ENCODE measurements around the gene DPF3. TPM values are rescaled to one million over a fixed set of nuclear protein-coding genes. Genes with fewer than 3 reads are reported as not detected.
A peak's percentile ranks its signal among the peaks of the same experiment; 100 is the strongest.

DPF3 gene
- total and polyA plus RNA-seq, 9 of the 15 experiments (the other 6 are each of a cell fraction or from before 2014, with no cell fraction given), result 0.21 to 4.9 (median 1.2) TPM

DNA sequence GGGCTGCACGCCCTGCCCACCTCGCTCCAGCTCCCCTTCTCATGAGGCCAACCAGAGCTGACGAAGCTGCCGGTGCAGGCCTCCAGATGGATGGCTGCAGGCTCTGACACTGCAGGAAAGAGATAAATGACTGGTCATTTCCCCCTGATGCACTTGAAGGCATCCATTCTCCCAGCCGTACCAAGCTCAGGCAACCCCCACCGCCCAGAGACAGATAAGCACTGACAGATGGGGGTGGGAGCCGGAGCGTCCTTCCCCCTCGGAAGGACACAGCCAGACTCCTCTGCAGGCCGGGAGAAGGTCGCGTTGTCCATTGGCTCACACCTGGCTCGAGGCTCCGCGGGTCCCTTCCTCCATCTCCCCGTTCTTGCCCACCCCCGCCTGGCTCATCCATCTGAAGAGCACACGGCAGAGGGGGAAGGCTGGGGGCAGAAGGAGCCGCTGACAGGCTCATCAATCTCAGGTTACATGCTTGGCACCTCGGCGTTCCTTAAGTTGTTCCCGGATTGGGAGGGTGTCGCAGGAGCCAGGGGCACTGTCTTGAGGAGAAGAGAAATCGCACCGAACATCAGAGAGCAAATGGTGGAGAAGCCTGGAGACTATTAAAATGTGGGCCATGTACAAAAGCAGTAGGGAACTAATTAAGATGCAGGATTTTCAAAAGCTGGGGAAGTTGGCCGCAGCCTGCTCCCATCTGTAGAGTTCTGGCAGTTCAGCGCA is 151.6 kb downstream of the DPF3 start (continued):
- TF ChIP-seq SREBF2 (CRISPR knock-in tag; IDR thresholded peaks at IDR 0.05), result no peak
- TF ChIP-seq, protein P1, sequence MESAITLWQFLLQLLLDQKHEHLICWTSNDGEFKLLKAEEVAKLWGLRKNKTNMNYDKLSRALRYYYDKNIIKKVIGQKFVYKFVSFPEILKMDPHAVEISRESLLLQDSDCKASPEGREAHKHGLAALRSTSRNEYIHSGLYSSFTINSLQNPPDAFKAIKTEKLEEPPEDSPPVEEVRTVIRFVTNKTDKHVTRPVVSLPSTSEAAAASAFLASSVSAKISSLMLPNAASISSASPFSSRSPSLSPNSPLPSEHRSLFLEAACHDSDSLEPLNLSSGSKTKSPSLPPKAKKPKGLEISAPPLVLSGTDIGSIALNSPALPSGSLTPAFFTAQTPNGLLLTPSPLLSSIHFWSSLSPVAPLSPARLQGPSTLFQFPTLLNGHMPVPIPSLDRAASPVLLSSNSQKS (CRISPR knock-in tag; IDR thresholded peaks at IDR 0.05), result no peak
- TF ChIP-seq, protein P2, sequence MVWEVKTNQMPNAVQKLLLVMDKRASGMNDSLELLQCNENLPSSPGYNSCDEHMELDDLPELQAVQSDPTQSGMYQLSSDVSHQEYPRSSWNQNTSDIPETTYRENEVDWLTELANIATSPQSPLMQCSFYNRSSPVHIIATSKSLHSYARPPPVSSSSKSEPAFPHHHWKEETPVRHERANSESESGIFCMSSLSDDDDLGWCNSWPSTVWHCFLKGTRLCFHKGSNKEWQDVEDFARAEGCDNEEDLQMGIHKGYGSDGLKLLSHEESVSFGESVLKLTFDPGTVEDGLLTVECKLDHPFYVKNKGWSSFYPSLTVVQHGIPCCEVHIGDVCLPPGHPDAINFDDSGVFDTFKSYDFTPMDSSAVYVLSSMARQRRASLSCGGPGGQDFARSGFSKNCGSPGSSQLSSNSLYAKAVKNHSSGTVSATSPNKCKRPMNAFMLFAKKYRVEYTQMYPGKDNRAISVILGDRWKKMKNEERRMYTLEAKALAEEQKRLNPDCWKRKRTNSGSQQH (CRISPR knock-in tag; IDR thresholded peaks at IDR 0.05), result no peak
- TF ChIP-seq ZBTB1 (CRISPR knock-in tag; IDR thresholded peaks at IDR 0.05; ENCODE audit: borderline replicate concordance, low read depth), result no peak
- TF ChIP-seq ELF1 (tag; IDR thresholded peaks at IDR 0.05), result no peak
- TF ChIP-seq TEAD1 (CRISPR knock-in tag; IDR thresholded peaks at IDR 0.05), result no peak
- TF ChIP-seq GATAD2A (IDR thresholded peaks at IDR 0.05), result no peak
- peak; percentile 74 for TF ChIP-seq RNF2 (IDR thresholded peaks at IDR 0.05)
- TF ChIP-seq, protein P3, sequence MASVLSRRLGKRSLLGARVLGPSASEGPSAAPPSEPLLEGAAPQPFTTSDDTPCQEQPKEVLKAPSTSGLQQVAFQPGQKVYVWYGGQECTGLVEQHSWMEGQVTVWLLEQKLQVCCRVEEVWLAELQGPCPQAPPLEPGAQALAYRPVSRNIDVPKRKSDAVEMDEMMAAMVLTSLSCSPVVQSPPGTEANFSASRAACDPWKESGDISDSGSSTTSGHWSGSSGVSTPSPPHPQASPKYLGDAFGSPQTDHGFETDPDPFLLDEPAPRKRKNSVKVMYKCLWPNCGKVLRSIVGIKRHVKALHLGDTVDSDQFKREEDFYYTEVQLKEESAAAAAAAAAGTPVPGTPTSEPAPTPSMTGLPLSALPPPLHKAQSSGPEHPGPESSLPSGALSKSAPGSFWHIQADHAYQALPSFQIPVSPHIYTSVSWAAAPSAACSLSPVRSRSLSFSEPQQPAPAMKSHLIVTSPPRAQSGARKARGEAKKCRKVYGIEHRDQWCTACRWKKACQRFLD (CRISPR knock-in tag; IDR thresholded peaks at IDR 0.05), result peak; percentile 65; the same call in 1 of the 2 replicates
- no peak for TF ChIP-seq TEAD2 (tag; IDR thresholded peaks at IDR 0.05)
- TF ChIP-seq, protein P4, sequence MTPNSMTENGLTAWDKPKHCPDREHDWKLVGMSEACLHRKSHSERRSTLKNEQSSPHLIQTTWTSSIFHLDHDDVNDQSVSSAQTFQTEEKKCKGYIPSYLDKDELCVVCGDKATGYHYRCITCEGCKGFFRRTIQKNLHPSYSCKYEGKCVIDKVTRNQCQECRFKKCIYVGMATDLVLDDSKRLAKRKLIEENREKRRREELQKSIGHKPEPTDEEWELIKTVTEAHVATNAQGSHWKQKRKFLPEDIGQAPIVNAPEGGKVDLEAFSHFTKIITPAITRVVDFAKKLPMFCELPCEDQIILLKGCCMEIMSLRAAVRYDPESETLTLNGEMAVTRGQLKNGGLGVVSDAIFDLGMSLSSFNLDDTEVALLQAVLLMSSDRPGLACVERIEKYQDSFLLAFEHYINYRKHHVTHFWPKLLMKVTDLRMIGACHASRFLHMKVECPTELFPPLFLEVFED (CRISPR knock-in tag; conservative IDR thresholded peaks at IDR 0.05), result no peak
- TF ChIP-seq, protein P5, sequence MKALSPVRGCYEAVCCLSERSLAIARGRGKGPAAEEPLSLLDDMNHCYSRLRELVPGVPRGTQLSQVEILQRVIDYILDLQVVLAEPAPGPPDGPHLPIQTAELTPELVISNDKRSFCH (CRISPR knock-in tag; IDR thresholded peaks at IDR 0.05), result no peak
- TF ChIP-seq, protein P5 (tag; IDR thresholded peaks at IDR 0.05), result 0 out of 2 replicates have a peak, but pooled peaks have one; percentile 64
- no peak for TF ChIP-seq BDP1 (IDR thresholded peaks at IDR 0.05; ENCODE audit: insufficient read depth, insufficient read length)
- no peak for TF ChIP-seq ZNF282 (CRISPR knock-in tag; IDR thresholded peaks at IDR 0.05)
- TF ChIP-seq CBFB (CRISPR knock-in tag; IDR thresholded peaks at IDR 0.05), result no peak
- TF ChIP-seq HEY1 (CRISPR knock-in tag; IDR thresholded peaks at IDR 0.05; ENCODE audit: borderline replicate concordance), result no peak
- TF ChIP-seq, protein P6, sequence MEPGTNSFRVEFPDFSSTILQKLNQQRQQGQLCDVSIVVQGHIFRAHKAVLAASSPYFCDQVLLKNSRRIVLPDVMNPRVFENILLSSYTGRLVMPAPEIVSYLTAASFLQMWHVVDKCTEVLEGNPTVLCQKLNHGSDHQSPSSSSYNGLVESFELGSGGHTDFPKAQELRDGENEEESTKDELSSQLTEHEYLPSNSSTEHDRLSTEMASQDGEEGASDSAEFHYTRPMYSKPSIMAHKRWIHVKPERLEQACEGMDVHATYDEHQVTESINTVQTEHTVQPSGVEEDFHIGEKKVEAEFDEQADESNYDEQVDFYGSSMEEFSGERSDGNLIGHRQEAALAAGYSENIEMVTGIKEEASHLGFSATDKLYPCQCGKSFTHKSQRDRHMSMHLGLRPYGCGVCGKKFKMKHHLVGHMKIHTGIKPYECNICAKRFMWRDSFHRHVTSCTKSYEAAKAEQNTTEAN (CRISPR knock-in tag; IDR thresholded peaks at IDR 0.05), result no peak
- peak; percentile 75 to 91 for TF ChIP-seq TRIM24 (IDR thresholded peaks at IDR 0.05)
- TF ChIP-seq CBX8 (IDR thresholded peaks at IDR 0.05; ENCODE audit: borderline replicate concordance, extremely low read depth, low read depth, low read length, poor library complexity, severe bottlenecking), result no peak
- TF ChIP-seq ZBTB17 (CRISPR knock-in tag; IDR thresholded peaks at IDR 0.05), result no peak
- no peak for TF ChIP-seq POLR3A (IDR thresholded peaks at IDR 0.05; ENCODE audit: borderline replicate concordance, extremely low read depth, insufficient read depth, insufficient read length)

Measured in K562 (cell line).